GM12872 (cell line): ENCODE results near the gene ANKRD40CL.

ENCODE experiments used
- CTCF ChIP-seq: IDR thresholded peaks from 3 replicates; pipeline ENCODE4 v1.5.1; 2011; ENCODE audit warnings: low read depth, mild to moderate bottlenecking, low read length, moderate library complexity; ENCODE audit not compliant: insufficient read depth

The ANKRD40CL gene

GRCh38 chr17:50785126-50785525 is 17.8 kb upstream of the ANKRD40CL start:
- TF ChIP-seq CTCF: no peak

DNA sequence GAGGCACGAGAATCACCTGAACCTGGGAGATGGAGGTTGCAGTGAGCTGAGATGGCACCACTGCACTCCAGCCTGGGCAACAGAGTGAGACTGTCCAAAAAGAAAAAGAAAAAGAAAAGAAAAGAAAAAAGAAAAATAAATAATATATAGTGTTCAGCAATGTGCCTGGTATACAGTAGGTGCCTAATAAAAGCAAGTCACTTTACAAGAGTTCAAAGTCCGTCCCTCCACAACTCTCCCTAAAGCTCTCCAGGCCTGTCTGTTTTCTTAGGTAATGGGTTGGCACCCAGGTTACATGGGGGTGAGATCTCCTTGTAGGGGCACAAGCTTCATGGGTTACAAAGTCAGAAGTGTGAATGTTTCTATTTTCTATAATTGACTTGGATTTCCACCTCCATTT is 16.6 kb upstream of the ANKRD40CL start:
- TF ChIP-seq CTCF: no peak

DNA sequence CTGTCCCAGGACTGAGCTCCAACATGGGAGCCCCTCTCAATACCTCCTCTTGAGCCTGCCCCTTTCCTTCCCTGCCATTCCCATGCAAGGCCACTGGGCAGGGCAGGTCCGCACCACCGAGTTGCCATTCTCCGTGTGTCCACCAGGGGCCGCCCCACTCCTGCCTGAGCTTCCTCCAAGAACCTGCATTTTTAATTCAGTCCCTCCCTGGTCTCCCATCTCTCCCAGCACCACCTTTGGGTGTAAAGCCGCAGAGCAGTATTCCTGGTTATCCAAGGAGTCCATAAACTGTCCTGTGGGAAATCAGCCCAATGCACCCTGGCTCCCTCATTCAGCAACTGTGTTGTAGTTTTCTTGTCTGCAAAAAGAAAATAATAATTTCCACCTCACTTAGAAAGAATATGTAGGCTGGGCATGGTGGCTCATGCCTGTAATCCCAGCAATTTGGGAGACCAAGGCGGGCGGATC is 15.9 kb upstream of the ANKRD40CL start:
- peak; percentile 99 for TF ChIP-seq CTCF

DNA sequence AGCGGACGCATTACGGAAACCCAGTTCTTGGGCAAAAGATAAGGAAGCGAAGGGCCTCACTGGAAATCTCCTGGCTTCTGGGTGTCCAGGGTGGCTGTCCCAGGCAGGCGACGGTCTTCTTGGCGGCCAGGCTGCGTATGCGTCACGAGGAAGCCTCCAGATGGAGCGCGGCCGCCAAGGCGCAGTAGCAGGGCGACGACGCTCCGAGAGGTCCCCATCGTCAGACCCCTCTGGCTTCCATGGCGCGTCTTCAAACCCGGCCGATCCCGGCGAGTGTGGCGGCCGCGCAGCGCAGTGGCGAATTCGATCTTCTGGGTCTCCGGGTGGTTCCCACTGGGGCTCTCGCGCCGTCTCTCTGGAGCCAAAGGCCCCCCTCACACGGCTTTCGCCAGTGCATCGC is 13.8 kb upstream of the ANKRD40CL start:
- no peak for TF ChIP-seq CTCF

DNA sequence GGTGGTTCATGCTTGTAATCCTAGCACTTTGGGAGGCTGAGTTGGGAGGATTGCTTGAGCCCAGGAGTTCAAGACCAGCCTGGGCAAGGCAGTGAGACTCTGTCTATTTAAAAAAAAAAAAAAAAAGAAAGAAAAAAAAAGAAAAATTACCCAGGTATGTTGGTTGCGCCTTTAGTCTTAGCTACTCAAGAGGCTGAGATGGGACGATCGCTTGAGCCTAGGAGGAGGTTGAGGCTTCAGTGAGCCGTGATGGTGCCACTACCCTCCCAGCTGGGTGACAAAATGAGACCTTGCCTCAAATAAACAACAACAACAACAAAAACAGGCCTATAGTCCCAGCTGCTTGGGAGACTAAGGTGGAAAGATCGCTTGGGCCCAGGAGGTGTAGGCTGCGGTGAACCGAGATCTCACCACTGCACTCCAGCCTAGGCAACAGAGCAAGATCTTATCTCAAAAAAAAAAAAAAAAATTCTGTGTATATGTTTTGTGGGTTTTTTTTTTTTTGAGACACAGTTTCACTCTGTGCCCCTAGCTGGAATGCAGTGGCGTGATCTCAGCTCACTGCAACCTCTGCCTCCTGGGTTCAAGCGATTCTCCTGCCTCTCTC is 12.5 kb upstream of the ANKRD40CL start:
- TF ChIP-seq CTCF: no peak

DNA sequence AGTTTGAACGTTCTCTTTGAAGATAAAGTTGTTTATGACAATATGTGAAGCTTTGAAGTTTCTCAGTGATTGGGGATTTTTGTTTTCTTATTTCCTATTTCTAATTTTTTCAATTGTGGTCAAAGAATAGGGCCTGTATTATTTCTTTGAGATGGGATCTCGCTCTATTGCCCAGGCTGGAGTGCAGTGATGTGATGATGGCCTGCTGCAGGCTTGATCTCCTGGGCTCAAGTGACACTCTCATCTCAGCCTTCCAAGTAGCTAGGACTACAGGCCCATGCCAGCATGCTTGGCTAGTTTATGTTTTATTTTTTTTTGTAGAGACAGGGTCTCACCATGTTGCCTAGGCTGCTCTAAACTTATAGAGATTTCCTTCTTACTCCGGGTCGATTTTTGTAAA is 11.7 kb upstream of the ANKRD40CL start:
- no peak for TF ChIP-seq CTCF

- no peak for TF ChIP-seq CTCF
Measured at GRCh38 chr17:50778471-50778870, 11.2 kb upstream of the ANKRD40CL start.
